Mucosa of rectum (tissue), 2 donors: ENCODE data around the gene PRKRA.
A peak's percentile ranks its signal among the peaks of the same experiment; 100 is the strongest.

Experiments used
- H3K27ac ChIP-seq, 2 donors: one replicate each; pipeline ENCODE4 v1.7.0; 2013; ENCODE audit warnings: inconsistent platforms in 2 of 2, low read depth in 2 of 2, low read length in 2 of 2
- H3K27me3 ChIP-seq, 2 donors: one replicate each; pipeline ENCODE4 v1.7.0; 2013; ENCODE audit warnings: low read length in 2 of 2; ENCODE audit not compliant: control insufficient read depth in 2 of 2, insufficient read depth in 2 of 2
- H3K36me3 ChIP-seq, 2 donors: one replicate each; pipeline ENCODE4 v1.7.0; 2013; ENCODE audit warnings: low read length in 2 of 2; ENCODE audit not compliant: control insufficient read depth in 2 of 2, insufficient read depth in 2 of 2
- H3K4me1 ChIP-seq, 2 donors: one replicate each; pipeline ENCODE4 v1.7.0; 2013; ENCODE audit warnings: low read length in 2 of 2, mild to moderate bottlenecking in 1 of 2; ENCODE audit not compliant: control insufficient read depth in 2 of 2, insufficient read depth in 2 of 2
- H3K4me3 ChIP-seq, 2 donors: one replicate each; pipeline ENCODE4 v1.7.0; 2013; ENCODE audit warnings: low read length in 2 of 2
- H3K9ac ChIP-seq, 2 donors: one replicate each; pipeline ENCODE4 v1.7.0; 2013; ENCODE audit warnings: low read length in 2 of 2, low read depth in 1 of 2, mild to moderate bottlenecking in 1 of 2
- H3K9me3 ChIP-seq, 2 donors: one replicate each; pipeline ENCODE4 v1.7.0; 2013; ENCODE audit warnings: low read length in 2 of 2; ENCODE audit not compliant: control insufficient read depth in 2 of 2
- donor health status: healthy.
- donor health status: Normal muscosa, but diverticular disease.

The PRKRA gene

DNA sequence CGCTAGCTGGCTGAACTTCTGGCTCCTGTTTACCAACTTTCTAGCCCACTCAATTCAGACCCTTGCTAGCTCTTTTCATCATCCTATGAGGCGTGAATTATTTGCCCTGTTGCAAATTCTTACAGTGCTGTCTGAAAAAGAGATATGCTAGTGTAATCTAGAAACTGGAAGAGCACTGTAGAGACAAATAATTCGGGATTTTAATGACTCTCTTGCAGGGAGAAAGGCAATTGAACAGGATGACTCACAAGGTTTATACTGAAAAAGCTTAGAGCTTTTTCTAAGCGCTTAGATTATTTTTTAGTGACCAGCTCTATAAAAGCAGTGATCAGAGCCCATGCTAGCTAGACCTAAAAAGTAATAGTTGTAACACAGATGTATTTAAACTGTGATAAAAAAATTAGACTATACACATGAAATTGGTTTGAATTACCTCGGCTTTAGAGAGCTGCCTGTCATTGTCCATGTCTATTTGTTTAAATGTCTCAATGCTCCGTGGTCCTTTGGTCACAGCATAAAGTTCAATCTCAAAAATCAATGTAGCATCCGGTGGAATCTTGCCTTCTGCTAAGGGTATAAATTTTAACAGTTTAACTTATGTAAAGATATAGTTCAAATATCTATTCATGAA is 18.4 kb upstream of the PRKRA start:
- no peaks in the 10 kb centered on the region for H3K27me3 ChIP-seq
- no peak overlapping the region for H3K9ac ChIP-seq
- H3K36me3 ChIP-seq, result peaks cover 0 to 7% of the 10 kb centered on the region in 2 donors
- no peaks in the 10 kb centered on the region for H3K4me1 ChIP-seq
- no peaks in the 10 kb centered on the region for H3K9me3 ChIP-seq
- H3K27ac ChIP-seq, result no peak overlapping the region
- H3K4me3 ChIP-seq, result no peak overlapping the region

GRCh38 chr2:178457390-178457886 is 6.5 kb upstream of the PRKRA start:
- H3K4me1 ChIP-seq, result no peaks in the 10 kb centered on the region
- H3K9me3 ChIP-seq, result no peaks in the 10 kb centered on the region
- H3K36me3 ChIP-seq, result no peaks in the 10 kb centered on the region
- H3K27ac ChIP-seq, result no peak overlapping the region
- no peaks in the 10 kb centered on the region for H3K27me3 ChIP-seq
- H3K9ac ChIP-seq, result no peak overlapping the region
- no peak overlapping the region for H3K4me3 ChIP-seq

DNA sequence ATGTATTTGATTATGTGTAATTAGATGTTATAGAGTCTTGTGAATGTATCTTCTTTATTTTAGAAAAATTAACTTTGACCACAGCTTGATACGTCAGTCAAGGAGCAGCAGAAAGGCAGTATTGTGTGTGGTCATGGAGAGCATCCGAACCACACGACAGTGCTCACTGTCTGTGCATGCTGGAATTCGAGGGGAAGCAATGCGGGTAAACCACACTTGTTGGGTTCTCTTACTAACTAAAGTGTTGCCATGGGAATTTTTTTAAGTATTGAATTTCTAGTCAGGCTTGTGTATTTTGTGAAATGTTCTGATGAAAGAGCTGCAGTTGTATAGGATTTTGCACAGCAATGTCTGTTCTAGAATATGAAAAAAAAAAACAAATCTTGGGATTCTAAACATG is 5.0 kb upstream of the PRKRA start:
- peaks cover 0 to 5% of the 10 kb centered on the region in 2 donors for H3K4me1 ChIP-seq
- no peak overlapping the region for H3K27ac ChIP-seq
- H3K4me3 ChIP-seq, result no peak overlapping the region
- no peak overlapping the region for H3K9ac ChIP-seq
- no peaks in the 10 kb centered on the region for H3K27me3 ChIP-seq
- H3K36me3 ChIP-seq, result no peaks in the 10 kb centered on the region
- H3K9me3 ChIP-seq, result no peaks in the 10 kb centered on the region

DNA sequence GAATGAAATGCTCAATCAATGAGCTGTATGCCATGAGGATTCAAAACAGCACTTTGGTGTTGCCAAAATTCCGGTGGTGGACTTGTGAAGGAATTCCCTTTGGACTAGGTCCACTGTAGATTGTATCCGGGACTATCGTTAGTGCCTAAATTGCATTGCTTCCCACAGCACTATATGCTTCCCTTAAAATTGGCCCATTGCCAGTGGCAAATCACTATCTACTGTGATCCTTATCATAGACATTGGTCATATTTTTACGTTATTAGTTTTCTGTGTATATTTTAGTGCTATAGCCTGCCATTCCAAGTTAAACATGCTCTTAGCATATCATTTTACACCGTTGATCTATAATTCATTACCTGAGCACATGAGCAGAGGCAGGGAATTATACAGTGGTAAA is 1.9 kb upstream of the PRKRA start:
- Histone ChIP-seq H3K4me3 (no peak overlapping the region), H3K4me1 (peaks cover 11 to 15% of the 10 kb centered on the region in 2 donors), H3K9me3 (no peaks in the 10 kb centered on the region), H3K27ac (no peak overlapping the region), H3K27me3 (no peaks in the 10 kb centered on the region), H3K9ac (no peak overlapping the region), H3K36me3 (peaks cover 0 to 8% of the 10 kb centered on the region in 2 donors)

DNA sequence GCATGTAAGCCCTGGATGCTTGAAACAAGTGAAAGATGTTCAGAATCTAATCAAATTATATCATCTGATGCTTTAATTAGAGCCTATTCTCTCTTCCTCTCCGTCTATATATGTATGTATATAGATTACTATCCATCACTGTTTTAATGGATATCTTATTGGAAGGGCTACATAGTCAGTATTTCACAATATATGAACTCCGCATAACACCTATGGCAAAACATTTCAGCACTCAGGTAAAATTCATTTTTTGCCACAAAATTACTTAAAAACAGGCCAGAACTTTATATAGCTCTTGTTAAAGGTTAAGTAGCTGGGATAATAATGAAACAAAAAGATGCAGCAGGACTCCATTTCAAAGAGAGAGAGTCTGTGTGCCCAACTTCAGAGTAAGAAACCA is 1.4 kb upstream of the PRKRA start:
- no peak overlapping the region for H3K4me3 ChIP-seq
- no peak overlapping the region for H3K9ac ChIP-seq
- no peaks in the 10 kb centered on the region for H3K27me3 ChIP-seq
- H3K27ac ChIP-seq, result no peak overlapping the region
- H3K9me3 ChIP-seq, result no peaks in the 10 kb centered on the region
- peaks cover 11 to 15% of the 10 kb centered on the region in 2 donors for H3K4me1 ChIP-seq
- peaks cover 0 to 9% of the 10 kb centered on the region in 2 donors for H3K36me3 ChIP-seq

- Histone ChIP-seq H3K27ac (peak overlapping the region; percentile 99), H3K4me1 (peaks cover 11 to 15% of the 10 kb centered on the region in 2 donors), H3K4me3 (peak overlapping the region; percentile 80 to 92), H3K36me3 (peaks cover 5 to 18% of the 10 kb centered on the region in 2 donors), H3K27me3 (no peaks in the 10 kb centered on the region), H3K9ac (peak overlapping the region; percentile 58 to 93), H3K9me3 (no peaks in the 10 kb centered on the region)
Measured at GRCh38 chr2:178450524-178450773, 526 bp downstream of the PRKRA start.

DNA sequence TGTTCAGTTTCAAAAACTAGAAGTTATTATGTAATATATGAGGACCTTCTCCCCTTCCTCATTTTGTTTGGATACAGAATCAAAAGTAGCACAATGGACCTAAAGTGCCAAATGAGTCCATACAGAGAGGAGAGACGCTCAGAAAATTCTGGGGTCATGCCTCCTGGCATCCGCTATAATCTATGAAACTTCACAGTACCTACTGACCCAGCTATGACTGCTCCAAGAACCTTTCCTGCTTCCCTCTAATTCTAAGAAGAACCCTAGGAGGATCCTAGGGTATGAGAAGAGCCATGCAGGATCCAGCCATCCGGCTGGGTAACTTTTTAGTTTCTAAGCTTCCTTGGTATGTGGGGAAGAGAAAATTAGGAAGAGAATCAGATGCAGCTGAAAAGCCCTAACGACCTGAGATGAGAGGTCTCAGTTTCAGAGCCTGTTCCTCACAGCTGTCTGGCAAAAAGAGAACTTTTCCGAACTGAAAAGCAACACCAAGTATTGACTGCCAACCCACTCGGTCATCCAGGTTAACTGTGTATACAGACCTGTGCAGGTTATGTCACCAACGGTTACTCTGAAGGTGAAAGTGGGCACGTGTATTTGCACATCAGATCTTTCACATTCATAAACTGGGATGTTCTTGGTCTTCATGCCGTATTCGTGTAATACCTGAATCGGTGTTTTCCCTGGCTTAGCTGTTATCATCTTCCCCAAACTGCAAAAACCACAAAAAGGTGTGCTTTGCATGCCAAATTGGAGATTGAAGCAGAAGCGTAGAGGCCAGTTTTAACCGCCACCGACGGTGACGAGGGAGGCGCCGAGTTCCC is 1.1 kb downstream of the PRKRA start:
- peak overlapping the region; percentile 80 to 92 for H3K4me3 ChIP-seq
- H3K27ac ChIP-seq, result peak overlapping the region; percentile 99
- no peaks in the 10 kb centered on the region for H3K27me3 ChIP-seq
- peaks cover 10 to 24% of the 10 kb centered on the region in 2 donors for H3K36me3 ChIP-seq
- peaks cover 11 to 15% of the 10 kb centered on the region in 2 donors for H3K4me1 ChIP-seq
- no peaks in the 10 kb centered on the region for H3K9me3 ChIP-seq
- H3K9ac ChIP-seq, result peak overlapping the region; percentile 58 to 93

GRCh38 chr2:178448968-178449661 is 1.9 kb downstream of the PRKRA start:
- H3K36me3 ChIP-seq, result peaks cover 13 to 31% of the 10 kb centered on the region in 2 donors
- H3K4me3 ChIP-seq, result peak overlapping the region in 1 of 2 donors; percentile 80
- no peak overlapping the region for H3K27ac ChIP-seq
- peak overlapping the region in 1 of 2 donors; percentile 93 for H3K9ac ChIP-seq
- no peaks in the 10 kb centered on the region for H3K27me3 ChIP-seq
- no peaks in the 10 kb centered on the region for H3K9me3 ChIP-seq
- H3K4me1 ChIP-seq, result peaks cover 11 to 15% of the 10 kb centered on the region in 2 donors

GRCh38 chr2:178441426-178441825 is 9.5 kb downstream of the PRKRA start:
- Histone ChIP-seq H3K36me3 (peaks cover 49 to 57% of the 10 kb centered on the region in 2 donors), H3K9me3 (no peaks in the 10 kb centered on the region), H3K4me3 (no peak overlapping the region), H3K27ac (no peak overlapping the region), H3K9ac (no peak overlapping the region), H3K4me1 (no peaks in the 10 kb centered on the region), H3K27me3 (no peaks in the 10 kb centered on the region)

- no peak overlapping the region for H3K4me3 ChIP-seq
- no peak overlapping the region for H3K27ac ChIP-seq
- H3K4me1 ChIP-seq, result no peaks in the 10 kb centered on the region
- H3K27me3 ChIP-seq, result no peaks in the 10 kb centered on the region
- no peak overlapping the region for H3K9ac ChIP-seq
- peaks cover 56% of the 10 kb centered on the region in 2 donors for H3K36me3 ChIP-seq
- H3K9me3 ChIP-seq, result no peaks in the 10 kb centered on the region
Measured at GRCh38 chr2:178436662-178437061, 14.3 kb downstream of the PRKRA start.
